T-helper 1 cell treated with Interleukin-12 subunit alpha and Interleukin-12 subunit beta and Interleukin-4 antibody, amounts not matched to agents 30 μg/mL and 1 μg/mL, for 36 hours (primary cell): ENCODE results near the gene SULT2A1.
"Not testable (repeated sequence)": the region's sequence is repeated elsewhere in the genome, so short reads cannot be mapped to it uniquely, and the experiment has no call there.

ENCODE experiments used
- H3K27ac Mint-ChIP-seq: one replicate; pipeline ENCODE4 v1.8.0; 2021; ENCODE audit warnings: mild to moderate bottlenecking, mixed read lengths
- H3K27me3 Mint-ChIP-seq: one replicate; pipeline ENCODE4 v1.8.0; 2021; ENCODE audit warnings: low read depth, mixed read lengths
- H3K36me3 Mint-ChIP-seq: one replicate; pipeline ENCODE4 v1.8.0; 2021; ENCODE audit warnings: low read depth, mixed read lengths
- H3K4me1 Mint-ChIP-seq: one replicate; pipeline ENCODE4 v1.8.0; 2021; ENCODE audit warnings: low read depth, mixed read lengths
- H3K4me3 Mint-ChIP-seq: one replicate; pipeline ENCODE4 v1.8.0; 2021; ENCODE audit warnings: mild to moderate bottlenecking, moderate library complexity, mixed read lengths
- H3K9me3 Mint-ChIP-seq: one replicate; pipeline ENCODE4 v1.8.0; 2021; ENCODE audit warnings: mixed read lengths

Gene SULT2A1

DNA sequence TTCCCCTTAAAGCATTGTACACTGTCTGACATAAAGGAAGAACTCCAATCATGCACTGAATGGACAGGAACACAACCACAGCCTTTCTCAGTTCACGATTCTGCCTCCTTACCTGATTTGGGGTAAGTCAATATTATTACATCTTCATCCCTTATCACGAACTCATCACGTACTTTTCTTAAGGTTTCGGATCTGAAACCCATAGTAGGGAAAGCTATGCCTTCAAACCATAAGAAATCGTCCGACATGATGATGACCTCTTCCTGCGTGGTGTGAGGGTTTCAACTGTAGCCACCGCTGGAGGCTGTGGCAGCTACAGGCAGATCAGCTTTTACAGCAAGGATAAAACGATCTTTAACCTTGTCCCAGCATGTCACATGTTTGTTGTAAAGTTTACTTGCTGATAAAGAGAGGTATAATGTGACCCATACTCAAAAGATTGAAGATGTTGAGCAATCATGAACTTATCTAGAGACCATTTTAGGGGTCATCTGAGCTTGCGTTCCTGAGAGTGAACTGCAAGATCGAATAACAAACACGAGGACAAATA lies at the start of gene SULT2A1:
SULT2A1 (minus strand) TSS at position 306 of the 550 bp plus-strand sequence; CDS start at position 248, 58 bp downstream.
- Mint-ChIP-seq H3K27me3 (peaks cover 16% of the 10 kb centered on the region), H3K36me3 (no peaks in the 10 kb centered on the region), H3K27ac (no peak within 1 kb of the TSS), H3K4me1 (no peaks in the 10 kb centered on the region), H3K9me3 (no peaks in the 10 kb centered on the region), H3K4me3 (no peak within 1 kb of the TSS)

DNA sequence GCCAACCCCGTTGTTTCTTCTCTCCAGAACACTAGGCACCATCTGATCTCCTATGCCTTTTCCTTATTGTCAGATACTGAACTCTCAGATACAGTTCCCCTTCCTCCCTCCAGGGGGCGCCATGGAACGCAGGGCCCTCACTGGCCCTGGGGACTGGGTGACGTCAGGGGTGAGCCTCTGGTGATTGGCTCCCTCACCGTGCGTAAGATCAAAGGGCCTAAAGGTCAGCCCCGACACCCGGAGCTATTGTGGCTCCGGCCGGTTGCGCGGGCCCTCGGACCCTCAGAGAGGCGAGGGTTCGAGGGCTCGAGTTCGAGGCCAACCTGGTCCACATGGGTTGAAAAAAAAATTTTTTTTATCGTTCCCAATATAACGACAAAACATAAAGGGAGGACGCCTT lies 42.5 kb upstream of the SULT2A1 start:
- not testable (repeated sequence) for H3K4me3 Mint-ChIP-seq, H3K36me3 Mint-ChIP-seq, H3K27ac Mint-ChIP-seq, H3K9me3 Mint-ChIP-seq, H3K4me1 Mint-ChIP-seq, H3K27me3 Mint-ChIP-seq

DNA sequence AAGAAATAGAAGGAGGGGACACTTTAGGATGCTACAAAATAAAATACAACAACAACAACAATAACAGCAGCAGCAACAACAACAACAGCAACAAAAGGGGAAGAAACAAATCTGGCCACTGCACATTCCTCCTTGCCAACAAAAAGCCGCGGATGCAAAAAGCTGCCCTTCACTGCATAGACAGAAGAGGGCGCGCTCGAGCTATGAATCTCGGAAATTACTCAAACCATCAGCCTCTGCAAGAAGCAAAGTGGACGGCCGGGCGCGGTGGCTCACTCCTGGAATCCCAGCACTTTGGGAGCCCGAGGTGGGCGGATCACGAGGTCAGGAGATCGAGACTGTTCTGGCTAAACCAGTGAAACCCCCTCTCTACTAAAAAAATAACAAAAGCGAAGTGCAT lies 34.0 kb upstream of the SULT2A1 start:
- not testable (repeated sequence) for H3K9me3 Mint-ChIP-seq, H3K36me3 Mint-ChIP-seq, H3K27me3 Mint-ChIP-seq, H3K27ac Mint-ChIP-seq, H3K4me1 Mint-ChIP-seq, H3K4me3 Mint-ChIP-seq

DNA sequence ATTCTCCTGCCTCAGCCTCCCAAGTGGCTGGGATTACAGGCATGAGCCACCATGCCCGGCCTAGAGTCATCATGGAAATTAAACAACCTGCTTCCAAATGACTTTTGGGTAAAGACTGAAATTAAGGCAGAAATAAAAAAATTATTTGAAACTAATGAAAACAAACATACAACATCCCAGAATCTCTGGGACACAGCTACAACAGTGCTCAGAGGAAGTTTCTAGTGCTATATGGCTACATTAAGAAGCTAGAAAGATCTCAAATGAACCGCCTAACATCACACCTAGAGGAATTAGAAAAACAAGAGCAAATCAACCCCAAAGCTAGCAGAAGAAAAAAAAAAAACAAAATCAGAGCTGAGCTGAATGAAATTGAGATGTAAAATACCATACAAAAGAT lies 24.1 kb upstream of the SULT2A1 start:
- not testable (repeated sequence) for H3K4me3 Mint-ChIP-seq, H3K9me3 Mint-ChIP-seq, H3K27ac Mint-ChIP-seq, H3K36me3 Mint-ChIP-seq, H3K27me3 Mint-ChIP-seq, H3K4me1 Mint-ChIP-seq

DNA sequence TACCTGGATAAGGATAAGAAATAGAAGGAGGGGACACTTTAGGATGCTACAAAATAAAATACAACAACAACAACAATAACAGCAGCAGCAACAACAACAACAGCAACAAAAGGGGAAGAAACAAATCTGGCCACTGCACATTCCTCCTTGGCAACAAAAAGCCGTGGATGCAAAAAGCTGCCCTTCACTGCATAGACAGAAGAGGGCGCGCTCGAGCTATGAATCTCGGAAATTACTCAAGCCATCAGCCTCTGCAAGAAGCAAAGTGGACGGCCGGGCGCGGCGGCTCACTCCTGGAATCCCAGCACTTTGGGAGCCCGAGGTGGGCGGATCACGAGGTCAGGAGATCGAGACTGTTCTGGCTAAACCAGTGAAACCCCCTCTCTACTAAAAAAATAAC lies 23.2 kb upstream of the SULT2A1 start:
- not testable (repeated sequence) for H3K4me1 Mint-ChIP-seq, H3K9me3 Mint-ChIP-seq, H3K36me3 Mint-ChIP-seq, H3K27me3 Mint-ChIP-seq, H3K4me3 Mint-ChIP-seq, H3K27ac Mint-ChIP-seq

DNA sequence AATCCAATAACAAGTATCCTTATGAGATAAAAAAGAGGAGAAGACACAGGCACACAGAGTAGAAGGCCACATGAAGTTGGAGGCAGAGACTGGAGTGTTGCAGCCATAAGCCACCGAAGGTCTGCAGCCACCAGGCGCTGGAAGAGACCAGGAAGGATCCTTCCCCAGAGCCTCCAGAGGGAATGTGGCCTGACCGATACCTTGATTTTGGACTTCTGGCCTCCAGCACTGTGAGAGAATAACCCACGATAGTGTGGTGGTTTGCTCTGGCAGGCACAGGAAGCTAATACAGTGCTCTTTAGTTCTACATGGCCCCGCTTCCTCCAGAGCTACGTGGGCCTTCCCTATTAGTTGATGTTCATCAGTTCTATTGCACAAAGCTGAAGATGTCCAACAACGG lies 15.3 kb upstream of the SULT2A1 start:
- Mint-ChIP-seq H3K9me3 (no peaks in the 10 kb centered on the region), H3K4me3 (no peak overlapping the region), H3K4me1 (no peaks in the 10 kb centered on the region), H3K27ac (no peak overlapping the region), H3K27me3 (no peaks in the 10 kb centered on the region), H3K36me3 (no peaks in the 10 kb centered on the region)

- H3K4me1 Mint-ChIP-seq: no peaks in the 10 kb centered on the region
- no peaks in the 10 kb centered on the region for H3K9me3 Mint-ChIP-seq
- H3K4me3 Mint-ChIP-seq: no peak overlapping the region
- no peaks in the 10 kb centered on the region for H3K36me3 Mint-ChIP-seq
- H3K27ac Mint-ChIP-seq: no peak overlapping the region
- H3K27me3 Mint-ChIP-seq: no peaks in the 10 kb centered on the region
These were observed 13.2 kb upstream of the SULT2A1 start for GRCh38 chr19:47899335-47899734.

GRCh38 chr19:47897861-47898260 lies 11.7 kb upstream of the SULT2A1 start:
- Mint-ChIP-seq H3K27me3 (no peaks in the 10 kb centered on the region), H3K9me3 (no peaks in the 10 kb centered on the region), H3K27ac (no peak overlapping the region), H3K4me1 (no peaks in the 10 kb centered on the region), H3K4me3 (no peak overlapping the region), H3K36me3 (no peaks in the 10 kb centered on the region)

DNA sequence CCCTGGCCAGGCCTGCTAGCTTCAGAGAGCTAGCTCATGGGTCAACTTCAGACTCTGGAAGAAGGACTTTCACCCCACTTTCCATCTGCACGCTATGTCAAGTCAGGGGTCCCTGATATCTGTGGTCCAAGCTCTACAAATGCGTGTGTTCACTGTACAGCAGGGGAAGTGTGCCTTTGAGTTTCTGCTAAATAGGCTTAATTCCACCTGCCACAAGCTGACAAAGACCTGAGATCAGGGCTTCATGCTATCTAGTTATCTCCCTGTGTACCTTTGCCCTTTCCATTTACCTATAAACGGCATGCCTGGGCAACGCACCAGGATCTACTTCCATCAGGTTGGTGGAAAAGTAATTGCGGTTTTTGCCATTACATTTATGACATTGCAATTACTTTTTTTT lies 10.7 kb upstream of the SULT2A1 start:
- H3K9me3 Mint-ChIP-seq: peaks cover 5% of the 10 kb centered on the region
- no peak overlapping the region for H3K4me3 Mint-ChIP-seq
- H3K27me3 Mint-ChIP-seq: no peaks in the 10 kb centered on the region
- H3K4me1 Mint-ChIP-seq: no peaks in the 10 kb centered on the region
- no peaks in the 10 kb centered on the region for H3K36me3 Mint-ChIP-seq
- no peak overlapping the region for H3K27ac Mint-ChIP-seq

DNA sequence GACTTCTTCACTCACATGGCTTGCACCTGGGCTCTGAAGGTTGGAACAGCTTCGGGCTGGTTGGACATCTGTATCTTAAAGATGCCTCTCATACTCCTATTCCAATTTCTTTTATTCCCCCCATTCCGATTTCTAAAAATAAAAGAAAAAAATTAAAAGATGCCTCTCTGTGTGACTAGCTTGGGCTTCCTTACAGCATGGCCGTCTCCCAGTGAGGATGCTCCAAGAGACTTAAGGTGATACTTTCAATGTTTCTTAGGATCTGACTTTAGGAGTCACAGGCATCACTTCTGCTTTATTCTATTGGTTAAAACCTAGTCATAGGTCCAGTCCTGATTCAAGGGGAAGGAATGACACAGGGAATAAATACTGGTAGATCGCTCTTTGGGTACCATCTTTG lies 9.9 kb upstream of the SULT2A1 start:
- Mint-ChIP-seq H3K27ac (no peak overlapping the region), H3K4me3 (no peak overlapping the region), H3K9me3 (peaks cover 5% of the 10 kb centered on the region), H3K4me1 (no peaks in the 10 kb centered on the region), H3K27me3 (no peaks in the 10 kb centered on the region), H3K36me3 (no peaks in the 10 kb centered on the region)

DNA sequence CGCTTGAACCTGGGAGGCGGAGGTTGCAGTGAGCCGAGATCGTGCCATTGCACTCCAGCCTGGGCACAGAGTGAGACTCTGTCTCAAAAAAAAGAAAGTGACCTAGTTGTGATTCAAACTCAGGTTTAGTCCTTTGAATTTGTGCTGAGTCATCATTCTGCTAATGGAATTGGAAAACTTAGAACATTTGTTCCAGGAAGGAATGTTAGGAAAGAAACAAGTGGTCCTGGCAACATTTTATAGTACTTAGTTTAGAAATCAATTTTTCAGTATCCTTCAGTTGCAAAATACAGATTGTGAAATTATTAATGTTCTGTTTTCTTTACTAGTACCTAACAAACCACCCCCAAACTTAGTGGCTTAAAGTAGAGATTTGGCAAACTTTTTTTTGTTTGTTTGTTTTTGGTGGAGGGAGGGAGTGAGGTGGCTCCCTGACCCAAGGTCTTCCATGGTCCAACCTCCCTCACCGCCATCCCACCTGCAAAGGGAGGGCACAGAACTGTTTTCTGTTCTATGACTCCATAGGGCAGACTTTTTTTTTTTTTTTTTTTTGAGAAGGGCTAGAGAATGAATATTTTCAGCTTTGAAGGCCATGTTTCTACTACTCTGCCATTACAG lies 9.2 kb upstream of the SULT2A1 start:
- Mint-ChIP-seq H3K27ac (no peak overlapping the region), H3K27me3 (no peaks in the 10 kb centered on the region), H3K4me3 (no peak overlapping the region), H3K9me3 (peaks cover 5% of the 10 kb centered on the region), H3K36me3 (no peaks in the 10 kb centered on the region), H3K4me1 (no peaks in the 10 kb centered on the region)

DNA sequence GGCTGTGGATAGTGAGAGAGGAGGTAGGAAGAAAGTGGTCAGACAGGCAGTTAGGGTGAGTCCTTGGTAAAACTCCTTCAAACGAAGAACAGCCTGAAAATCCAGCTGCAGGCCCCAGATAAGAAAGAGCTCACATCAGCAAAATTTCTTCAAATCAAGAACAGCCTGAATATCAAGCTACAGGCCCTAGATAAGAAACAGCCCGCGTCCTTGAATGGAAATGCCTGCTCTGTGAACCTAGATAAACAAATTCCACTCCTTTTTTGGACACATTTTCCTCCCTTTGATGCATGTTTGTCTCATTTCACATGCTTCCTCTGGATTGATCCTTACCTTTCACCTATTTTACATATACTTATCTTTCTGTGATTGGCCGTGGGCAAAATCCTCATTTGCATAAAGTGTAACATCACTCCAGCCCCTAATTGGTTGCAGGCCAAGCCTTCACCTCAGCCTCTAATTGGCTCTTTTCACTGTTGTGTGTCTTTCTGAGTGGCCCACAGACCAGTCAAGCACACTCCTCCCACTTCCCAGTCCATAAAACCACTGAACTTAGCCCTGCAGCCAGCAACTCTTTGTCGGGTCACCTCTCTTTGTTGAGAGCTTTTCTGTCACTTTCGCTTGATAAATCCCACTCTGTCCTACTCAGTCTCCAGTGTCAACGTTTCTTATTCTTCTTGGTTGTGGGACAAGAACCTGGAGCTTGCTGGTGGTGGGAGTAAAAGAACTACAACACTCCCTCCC lies 6.0 kb upstream of the SULT2A1 start:
- peaks cover 3% of the 10 kb centered on the region for H3K27me3 Mint-ChIP-seq
- H3K36me3 Mint-ChIP-seq: no peaks in the 10 kb centered on the region
- no peak overlapping the region for H3K4me3 Mint-ChIP-seq
- H3K4me1 Mint-ChIP-seq: no peaks in the 10 kb centered on the region
- H3K27ac Mint-ChIP-seq: no peak overlapping the region
- H3K9me3 Mint-ChIP-seq: peaks cover 5% of the 10 kb centered on the region

DNA sequence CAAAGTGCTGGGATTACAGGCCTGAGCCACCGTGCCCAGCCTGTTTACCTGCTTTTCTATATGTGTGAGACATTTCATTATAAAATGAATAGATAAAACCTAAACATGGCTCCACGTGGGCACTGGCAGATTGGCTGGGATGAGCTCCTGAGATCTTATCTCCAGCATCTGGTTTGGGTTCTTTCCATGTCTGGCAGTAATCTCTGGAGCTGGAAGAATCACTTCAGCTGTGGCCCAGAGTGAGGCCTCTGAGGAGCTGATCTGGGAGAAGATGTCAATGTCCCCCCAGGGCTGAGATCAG lies 5.5 kb upstream of the SULT2A1 start:
- Mint-ChIP-seq H3K27ac (no peak overlapping the region), H3K4me1 (no peaks in the 10 kb centered on the region), H3K4me3 (no peak overlapping the region), H3K27me3 (peaks cover 3% of the 10 kb centered on the region), H3K36me3 (no peaks in the 10 kb centered on the region), H3K9me3 (peaks cover 5% of the 10 kb centered on the region)

DNA sequence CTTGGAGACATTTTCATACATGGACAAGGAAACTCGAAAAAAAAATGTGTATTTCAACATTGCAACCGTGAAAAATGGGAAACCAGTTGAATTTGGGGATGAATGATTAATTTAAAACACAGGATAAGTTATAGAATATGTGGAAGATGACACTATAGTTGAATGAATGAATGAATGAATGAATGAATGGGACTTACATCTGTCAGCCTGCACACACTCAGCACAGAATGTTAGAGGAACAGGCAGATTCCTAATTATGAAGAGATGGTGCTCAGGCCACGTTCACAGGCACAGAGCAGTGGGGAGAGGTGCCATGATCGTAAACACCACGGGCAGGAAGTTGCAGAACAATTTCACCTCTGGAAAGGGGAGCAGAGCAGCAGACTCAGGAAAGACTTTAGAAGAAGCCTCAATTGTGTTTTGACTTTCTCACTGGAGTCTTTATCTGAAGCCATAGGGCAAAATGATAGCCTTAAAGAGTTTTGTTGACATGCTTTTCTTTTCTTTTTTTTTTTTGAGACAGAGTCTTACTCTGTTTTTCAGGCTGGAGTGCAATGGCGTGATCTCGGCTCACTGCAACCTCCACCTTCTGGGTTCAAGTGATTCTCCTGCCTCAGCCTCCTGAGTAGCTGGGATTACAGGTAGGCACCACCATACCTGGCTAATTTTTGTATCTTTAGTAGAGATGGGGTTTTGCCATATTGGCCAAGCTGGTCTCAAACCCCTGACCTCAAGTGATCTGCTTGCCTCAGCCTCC lies 4.9 kb upstream of the SULT2A1 start:
- Mint-ChIP-seq H3K27me3 (peaks cover 6% of the 10 kb centered on the region), H3K27ac (no peak overlapping the region), H3K36me3 (no peaks in the 10 kb centered on the region)

DNA sequence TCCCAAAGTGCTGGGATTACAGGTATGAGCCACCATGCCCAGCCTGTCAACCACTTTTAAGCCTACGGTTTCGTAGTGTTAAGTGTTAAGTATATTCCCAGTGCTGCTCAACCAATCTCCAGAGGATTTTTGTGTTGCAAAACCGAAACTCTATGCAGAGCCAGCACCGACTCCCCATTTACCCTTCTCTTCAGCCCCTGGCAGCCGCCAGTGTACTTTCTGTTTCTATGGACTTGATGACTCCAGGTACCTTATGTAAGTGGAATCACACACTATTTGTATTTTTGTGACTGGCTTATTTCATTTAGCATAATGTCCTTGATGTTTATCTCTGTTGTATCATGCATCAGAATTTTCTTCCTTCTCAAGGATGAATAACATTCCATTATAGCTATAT lies 1.1 kb downstream of the SULT2A1 start:
- no peak overlapping the region for H3K27ac Mint-ChIP-seq
- no peak overlapping the region for H3K4me3 Mint-ChIP-seq
- no peaks in the 10 kb centered on the region for H3K4me1 Mint-ChIP-seq
- no peaks in the 10 kb centered on the region for H3K9me3 Mint-ChIP-seq
- peaks cover 16% of the 10 kb centered on the region for H3K27me3 Mint-ChIP-seq
- H3K36me3 Mint-ChIP-seq: no peaks in the 10 kb centered on the region

More for the DNA sequence above, 4.9 kb upstream of the SULT2A1 start:
- Mint-ChIP-seq H3K4me1 (no peaks in the 10 kb centered on the region), H3K9me3 (peaks cover 5% of the 10 kb centered on the region), H3K4me3 (no peak overlapping the region)
